HG03280 (cell line): ENCODE results near the gene HLA-A.
A peak's percentile ranks its signal among the peaks of the same experiment; 100 is the strongest.
"Not testable (repeated sequence)": the region's sequence is repeated elsewhere in the genome, so short reads cannot be mapped to it uniquely, and the experiment has no call there.

Experiments
- ATAC-seq: cut with Tn5 transposase; IDR thresholded peaks from one replicate; pipeline ENCODE4 v1.9.1; 2021; ENCODE audit warnings: mild to moderate bottlenecking, moderate library complexity; ENCODE audit not compliant: unreplicated experiment

HLA-A gene

DNA sequence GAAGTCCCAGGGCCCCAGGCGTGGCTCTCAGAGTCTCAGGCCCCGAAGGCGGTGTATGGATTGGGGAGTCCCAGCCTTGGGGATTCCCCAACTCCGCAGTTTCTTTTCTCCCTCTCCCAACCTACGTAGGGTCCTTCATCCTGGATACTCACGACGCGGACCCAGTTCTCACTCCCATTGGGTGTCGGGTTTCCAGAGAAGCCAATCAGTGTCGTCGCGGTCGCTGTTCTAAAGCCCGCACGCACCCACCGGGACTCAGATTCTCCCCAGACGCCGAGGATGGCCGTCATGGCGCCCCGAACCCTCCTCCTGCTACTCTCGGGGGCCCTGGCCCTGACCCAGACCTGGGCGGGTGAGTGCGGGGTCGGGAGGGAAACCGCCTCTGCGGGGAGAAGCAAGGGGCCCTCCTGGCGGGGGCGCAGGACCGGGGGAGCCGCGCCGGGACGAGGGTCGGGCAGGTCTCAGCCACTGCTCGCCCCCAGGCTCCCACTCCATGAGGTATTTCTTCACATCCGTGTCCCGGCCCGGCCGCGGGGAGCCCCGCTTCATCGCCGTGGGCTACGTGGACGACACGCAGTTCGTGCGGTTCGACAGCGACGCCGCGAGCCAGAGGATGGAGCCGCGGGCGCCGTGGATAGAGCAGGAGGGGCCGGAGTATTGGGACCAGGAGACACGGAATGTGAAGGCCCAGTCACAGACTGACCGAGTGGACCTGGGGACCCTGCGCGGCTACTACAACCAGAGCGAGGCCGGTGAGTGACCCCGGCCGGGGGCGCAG lies at the start of gene HLA-A:
Gene HLA-A, plus strand, starts transcription at position 258 of the 778 bp plus-strand sequence. Its CDS starts 22 bp downstream, at position 280.
- ATAC-seq, result peak; percentile 93

DNA sequence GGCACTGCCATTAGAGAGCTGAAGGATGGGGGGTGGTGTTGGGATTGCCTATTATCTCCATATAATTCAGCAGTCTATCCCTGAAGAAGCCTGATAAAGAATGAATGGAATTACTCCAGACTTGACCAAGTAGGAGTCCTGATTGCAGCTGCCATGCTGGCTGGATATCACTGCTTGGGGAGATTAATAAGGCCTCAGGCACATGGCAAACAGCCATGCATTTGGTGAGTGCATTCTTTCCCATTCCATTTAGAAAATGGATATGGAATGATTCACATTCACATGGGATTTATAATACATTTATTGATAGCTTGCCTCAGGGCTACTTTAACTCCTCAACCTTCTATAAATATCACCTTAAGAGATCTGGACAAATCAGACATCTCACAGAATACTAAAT lies 49.6 kb upstream of the HLA-A start:
- ATAC-seq, result no peak

DNA sequence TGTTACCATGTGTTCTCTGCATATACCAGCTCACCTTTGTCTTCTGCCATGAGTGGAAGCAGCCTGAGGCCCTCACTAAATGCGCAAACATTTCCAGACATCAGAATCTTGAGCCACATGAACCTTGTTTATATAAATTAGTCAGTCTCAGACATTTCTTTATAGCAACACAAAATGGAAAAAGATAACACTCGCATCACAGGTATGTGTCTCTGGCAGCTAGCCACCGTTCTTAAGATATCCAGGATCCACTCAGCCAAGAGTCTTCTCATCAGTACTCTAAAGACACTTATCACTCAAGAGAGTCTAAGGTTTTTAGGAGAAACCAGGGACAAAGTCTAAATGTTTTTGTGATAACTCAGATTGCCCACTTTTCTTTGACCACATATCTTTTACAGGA lies 43.1 kb upstream of the HLA-A start:
- no peak for ATAC-seq

DNA sequence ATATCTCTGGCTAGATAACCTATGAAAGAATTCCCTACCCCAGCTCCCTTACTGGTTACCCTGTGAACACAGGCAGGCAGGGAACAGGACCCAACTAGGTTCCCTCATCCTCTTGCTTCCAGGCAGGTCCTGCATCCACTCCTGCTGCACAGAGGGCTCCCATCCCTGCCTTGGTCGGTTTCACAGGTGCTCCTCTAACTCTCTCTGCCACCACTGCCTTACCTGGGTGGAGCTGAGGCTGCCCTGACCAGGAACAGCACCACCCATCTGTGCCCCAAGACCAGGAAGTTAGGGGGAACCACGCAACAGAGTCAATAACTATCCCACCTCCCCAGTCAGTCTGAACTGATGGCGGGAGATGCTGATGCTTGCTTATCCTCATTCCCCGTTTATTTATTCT lies 37.0 kb upstream of the HLA-A start:
- ATAC-seq, result no peak

DNA sequence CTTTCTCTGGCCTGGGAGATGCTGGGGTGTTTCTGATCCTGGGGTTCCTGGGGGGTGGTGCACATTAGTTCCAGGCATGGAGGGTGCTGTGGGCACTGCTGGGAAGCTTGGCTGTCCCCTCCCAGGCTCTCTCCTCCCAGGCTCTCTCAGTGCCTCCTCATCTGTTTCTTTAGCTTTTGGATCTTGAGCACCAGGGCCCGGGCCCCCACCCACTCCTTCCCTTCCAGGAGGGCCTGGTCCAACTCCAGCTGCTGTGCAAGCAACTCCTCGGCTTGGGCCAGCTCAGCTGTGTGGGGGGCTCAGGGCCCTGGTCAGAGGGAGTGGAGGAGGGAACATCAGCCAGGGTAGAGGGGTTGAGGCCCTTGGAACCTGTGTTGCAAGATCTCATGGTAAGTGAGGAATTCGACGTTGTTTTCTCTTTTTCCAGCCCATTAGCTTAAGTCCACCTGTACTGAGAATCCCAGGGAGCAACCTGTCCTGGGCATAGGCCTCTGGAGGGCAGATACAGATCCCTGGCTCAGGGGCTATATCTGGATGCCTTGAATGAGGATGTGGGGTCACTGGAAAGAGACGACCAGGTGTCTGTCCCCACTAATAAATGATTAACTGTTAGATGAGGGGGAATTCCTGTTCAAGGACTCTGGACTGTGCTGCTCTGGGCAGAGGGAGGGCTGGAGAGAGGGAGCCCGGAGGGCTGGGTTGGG lies 34.5 kb upstream of the HLA-A start:
- no peak for ATAC-seq

DNA sequence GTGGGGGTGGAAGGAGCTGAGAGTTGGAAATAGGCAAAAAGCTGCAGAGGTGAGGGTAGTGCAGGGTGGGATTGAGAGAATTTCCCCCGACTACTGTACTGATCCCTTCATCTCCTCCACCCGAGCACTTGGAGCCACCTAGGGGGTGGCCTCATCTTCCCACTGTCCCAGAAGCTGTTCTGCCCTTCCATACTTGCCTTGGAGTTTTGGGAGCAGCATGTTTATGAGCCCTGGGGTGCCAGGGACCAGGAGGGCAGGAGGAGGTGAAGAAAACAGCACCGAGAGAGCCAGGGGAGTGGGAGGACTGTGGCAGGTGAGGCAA lies 34.0 kb upstream of the HLA-A start:
- ATAC-seq, result no peak

DNA sequence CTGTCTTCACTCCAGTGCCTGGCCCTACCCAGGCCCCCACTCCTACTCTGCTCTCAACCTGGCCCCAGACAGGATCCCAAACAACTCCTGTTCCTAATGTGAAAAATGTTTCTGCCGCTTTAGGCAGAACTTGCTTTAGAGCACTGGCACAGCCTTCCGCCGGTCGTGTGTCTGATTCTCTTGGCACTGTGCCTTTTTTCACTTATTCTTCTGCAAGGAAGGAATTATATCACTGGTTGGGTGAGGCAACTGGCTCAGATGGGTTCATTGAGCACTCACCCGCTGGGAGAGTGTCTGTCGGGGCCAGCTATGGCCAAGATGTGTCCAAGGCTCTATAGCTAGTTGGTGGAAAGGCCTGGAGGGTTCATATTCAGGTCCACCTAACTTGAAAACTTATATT lies 33.6 kb upstream of the HLA-A start:
- no peak for ATAC-seq

DNA sequence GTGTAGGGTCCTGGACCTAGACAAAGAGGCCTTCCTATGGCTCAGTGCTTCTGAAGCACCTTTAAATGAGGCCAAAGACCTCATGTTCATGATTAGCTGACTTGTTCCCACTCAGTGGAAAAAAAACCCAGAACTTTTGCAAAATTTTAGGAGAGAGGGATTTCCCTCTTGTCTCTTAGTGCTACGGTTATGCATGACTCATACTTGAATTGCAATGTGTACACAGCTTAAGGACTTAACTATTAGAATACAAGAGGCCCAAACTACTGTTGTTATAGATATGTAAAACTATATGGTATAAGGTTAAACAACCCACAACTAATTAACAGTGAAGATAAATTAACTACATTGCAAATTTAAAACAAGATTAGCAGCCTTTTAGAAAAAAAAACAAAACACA lies 32.3 kb upstream of the HLA-A start:
- no peak for ATAC-seq

DNA sequence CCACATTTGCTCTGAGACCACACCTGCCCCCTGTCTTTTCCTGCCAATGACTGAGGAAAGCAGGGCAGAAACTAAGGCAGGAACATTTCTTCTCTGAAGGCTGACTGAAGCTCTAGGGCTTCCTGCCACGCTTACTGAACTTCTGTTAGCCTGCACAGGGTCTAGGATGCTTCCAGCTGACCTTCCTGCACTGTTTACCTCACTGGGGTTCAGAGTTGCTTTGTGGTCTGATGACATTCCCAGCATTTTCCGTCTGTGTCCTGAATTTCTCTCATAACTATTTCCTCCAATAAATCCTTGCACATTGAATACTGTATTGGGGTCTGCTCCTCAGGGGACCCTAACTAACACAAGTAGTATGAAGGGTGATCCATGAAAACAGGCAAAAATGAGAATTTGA lies 29.5 kb upstream of the HLA-A start:
- ATAC-seq, result no peak

DNA sequence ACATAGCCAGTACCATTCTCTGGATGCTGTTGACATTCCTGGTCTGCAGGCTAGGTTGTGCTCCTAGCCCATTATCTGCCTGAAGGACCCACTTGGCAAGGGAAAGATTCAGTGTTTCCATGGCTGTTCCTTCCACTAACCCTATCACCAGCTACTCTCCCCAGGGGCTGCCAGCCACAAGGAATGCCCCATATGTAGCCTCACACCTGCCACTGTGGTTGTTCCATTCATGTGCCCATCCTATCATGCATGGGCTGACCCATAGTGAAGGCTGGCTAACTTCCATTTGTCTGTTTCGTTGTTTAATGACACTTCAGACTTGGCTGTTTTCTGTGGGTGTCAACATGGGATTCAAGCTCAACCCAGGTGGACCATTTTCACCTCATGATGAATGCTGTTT lies 25.6 kb upstream of the HLA-A start:
- ATAC-seq, result no peak

DNA sequence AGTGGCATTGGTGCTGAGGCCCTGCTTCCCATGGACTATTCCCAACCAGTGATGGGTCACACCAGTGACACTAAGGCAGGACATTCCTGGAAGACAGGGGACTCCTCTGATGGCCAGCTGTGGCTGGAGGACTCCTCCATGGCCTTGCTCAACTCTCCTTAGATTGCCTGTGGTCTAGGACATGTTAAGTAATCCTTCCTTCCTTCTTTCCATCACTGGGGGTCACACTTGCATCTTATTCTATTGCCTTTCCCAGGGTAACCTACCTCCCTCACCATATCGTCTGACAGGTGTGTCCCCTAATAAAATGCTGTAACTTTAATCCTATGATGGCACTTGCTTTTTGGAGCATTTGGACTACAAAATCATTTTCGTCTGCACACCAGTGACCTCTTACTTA lies 24.5 kb upstream of the HLA-A start:
- no peak for ATAC-seq

DNA sequence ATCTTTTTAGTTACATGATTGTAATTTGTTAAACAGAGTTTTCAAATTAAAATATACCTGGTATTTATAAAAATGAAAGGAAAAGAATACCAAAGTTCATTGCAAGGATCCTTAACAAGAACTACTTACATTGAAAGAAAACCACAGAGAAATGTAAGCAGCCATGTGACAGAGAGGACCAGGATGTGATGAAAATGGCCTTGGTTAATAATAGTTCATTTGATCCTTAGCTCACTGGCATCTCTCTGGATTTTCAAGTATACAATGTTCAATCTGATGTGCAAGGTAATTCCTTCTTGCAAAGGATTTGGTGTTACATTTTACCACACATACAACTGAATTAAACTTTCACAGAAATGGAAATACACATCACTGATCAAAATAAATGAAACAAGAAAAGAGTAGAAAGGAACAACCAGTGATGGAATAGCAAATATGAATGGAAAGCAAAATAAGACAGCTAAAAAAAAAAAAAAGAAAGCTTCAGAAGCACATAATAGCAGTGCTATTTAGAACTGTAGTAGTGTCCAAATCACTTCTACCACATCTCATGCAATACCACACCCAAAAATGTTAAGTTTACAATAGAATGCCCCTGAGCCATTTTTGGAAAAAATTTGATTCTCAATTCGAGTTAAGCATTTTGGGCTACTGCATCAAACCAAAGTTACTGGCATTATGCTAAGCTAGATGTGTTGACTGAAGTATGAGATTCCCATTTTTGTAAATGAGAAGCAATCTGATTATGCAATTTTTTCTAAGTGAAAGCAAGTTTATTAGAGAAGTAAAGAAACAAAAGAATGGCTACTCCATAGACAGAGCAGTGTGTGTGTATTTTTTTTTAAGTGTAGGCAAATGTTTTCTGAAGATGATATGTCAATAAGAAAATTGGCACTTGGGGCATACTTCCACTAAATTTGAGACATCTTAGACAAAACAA lies 22.6 kb upstream of the HLA-A start:
- no peak for ATAC-seq

DNA sequence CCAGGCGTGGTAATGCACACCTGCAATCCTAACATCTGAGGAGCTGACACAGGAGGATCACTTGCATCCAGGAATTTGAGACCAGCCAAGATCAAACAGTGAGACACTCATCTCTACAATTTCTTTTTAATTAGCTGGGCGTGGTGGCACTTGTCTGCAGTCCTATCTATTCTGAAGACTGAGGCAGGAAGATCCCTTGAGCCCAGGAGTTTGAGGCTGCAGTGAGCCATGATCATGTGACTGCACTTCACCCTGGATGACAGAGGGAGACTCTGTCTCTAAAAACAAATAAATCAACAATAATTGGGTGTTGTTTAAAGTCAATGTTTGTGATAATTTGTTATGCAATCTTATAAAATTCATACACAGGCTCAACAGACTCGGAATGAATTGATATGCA lies 18.0 kb upstream of the HLA-A start:
- no peak for ATAC-seq

DNA sequence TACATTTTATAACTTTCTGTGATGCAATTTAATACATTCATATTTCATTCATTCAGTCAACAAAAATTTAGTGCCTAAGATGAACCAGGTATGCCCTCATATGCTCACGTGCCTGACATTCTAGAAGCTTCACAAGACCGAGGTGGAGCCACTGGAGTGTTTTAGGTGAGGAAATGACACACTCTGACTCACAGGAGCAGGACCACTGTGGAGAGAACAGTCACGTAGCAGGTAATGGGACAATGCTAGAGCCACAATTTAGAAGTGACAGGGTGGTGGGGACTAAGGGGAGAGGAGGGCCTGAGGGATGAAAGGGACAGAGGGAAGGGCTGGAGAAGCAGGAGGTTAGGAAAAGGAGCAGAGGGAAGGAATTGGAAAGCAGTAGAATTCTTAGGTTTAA lies 17.6 kb upstream of the HLA-A start:
- ATAC-seq, result no peak

DNA sequence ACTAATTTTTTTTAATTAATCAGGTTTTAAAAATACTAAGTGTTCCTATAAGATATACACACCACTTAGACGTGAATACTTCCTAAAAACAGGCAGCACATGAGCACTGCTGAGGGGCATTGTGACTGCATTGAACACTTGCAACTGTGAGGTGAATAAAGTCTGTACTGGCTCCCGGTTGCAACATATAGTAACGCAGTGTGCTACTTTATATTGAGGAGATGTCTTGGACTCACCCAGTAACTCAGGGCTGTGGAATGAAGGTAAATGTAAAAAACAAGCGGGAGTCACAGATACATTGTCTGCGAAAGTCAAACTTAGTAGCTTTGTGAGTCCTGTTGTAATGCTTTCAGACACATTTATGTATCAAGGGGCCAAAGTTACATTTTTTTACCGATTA lies 17.0 kb upstream of the HLA-A start:
- no peak for ATAC-seq

DNA sequence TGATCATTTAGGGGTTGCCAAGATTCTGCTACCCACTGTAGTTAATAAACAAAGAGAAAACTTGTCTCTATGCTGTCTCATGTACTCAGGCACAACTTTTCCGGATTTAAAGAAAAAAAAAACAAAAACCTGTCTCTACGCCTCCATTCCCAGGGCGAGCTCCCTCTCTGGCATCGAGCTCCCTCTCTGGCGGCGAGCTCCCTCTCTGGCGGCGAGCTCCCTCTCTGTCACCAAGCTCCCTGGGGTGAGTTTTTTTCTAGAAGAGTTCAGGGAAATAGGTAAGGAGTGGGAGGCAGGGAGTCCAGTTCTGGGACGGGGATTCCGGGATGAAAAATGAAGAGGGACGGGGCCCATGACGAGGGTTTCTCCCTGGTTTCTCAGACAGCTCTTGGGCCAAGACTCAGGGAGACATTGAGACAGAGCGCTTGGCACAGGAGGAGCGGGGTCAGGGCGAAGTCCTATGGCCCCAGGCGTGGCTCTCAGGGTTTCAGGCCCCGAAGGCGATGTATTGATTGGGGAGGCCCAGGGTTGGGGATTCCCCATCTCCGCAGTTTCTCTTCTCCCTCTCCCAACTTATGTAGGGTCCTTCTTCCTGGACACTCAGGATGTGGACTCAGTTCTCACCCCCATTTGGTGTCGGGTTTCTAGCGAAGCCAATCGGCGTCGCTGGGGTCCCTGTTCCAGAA lies 16.5 kb upstream of the HLA-A start:
- ATAC-seq, result no peak

DNA sequence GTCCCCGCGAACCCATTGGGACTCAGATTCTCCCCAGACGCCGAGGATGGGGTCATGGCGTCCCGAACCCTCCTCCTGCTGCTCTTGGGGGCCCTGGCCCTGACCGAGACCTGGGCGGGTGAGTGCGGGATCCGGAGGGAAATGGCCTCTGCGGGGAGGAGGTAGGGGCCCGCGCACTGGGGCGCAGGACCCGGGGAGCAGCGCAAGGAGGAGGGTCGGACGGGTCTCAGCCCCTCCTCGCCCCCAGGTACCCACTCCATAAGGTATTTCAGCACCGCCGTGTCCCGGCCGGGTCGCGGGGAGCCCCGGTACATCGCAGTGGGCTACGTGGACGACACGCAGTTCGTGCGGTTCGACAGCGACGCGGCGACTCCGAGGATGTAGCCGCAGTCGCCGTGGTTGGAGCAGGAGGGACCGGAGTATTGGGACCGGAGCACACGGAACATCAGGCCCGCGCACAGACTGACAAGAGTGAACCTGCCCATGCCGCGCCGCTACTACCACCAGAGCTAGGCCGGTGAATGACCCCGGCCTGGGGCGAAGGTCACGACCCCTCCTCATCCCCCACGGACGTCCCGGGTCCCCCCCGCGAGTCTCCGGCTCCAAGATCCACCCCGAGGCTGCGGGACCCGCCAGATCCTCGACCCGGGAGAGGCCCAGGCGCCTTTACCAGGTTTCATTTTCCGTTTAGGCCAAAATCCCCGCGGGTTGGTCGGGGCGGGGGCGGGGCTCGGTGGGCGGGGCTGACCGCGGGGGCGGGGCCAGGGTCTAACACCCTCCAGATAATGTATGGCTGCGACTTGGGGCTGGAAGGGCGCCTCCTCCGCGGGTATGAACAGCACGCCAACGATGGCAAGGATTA lies 15.7 kb upstream of the HLA-A start:
- peak; percentile 77 for ATAC-seq

DNA sequence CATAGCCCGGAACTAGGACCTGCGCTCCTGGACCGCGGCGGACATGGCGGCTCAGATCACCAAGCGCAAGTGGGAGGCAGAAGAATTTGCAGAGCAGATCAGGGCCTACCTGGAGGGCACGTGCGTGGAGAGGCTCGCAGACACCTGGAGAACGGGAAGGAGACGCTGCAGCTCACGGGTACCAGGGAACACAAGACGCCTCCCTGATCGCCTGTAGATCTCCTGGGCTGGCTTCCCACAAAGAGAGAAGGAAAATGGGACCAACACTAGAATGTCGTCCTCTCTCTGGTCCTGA lies 15.1 kb upstream of the HLA-A start:
- no peak for ATAC-seq

DNA sequence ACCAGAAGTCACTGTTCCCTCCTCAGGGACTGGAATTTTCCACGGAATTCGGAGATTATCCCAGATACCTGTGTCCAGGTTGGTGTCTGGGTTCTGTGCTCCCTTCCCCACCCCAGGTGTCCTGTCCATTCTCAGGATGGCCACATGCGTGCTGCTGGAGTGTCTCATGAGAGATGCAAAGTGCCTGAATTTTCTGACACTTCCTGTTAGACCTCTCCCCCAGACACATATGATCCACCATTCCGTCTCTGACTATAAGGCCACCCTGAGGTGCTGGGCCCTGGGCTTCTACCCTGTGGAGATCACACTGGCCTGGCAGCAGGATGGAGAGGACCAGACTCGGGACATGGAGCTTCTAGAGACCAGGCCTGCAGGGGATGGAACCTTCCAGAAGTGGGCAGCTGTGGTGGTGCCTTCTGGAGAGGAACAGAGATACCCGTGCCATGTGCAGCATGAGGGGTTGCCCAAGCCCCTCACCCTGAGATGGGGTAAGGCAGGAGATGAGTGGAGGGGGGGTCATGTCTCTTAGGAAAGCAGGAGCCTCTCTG lies 14.4 kb upstream of the HLA-A start:
- no peak for ATAC-seq

DNA sequence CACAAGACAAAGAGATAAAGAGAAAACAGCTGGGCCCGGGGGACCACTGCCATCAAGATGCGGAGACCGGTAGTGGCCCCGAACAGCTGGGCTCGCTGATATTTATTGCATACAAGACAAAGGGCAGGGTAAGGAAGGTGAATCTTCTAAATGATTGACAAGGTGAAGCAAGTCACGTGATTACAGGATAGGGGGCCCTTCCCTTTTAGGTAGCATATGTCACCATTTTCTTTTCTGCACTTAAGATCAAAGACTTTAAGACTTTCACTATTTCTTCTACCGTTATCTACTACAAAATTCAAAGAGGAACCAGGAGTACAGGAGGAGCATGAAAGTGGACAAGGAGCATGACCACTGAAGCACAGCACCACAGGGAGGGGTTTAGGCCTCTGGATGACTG lies 12.3 kb upstream of the HLA-A start:
- not testable (repeated sequence) for ATAC-seq
